Stimulated activated naive B cell treated with anti-CD40 and anti-IgM and Interleukin-4, amounts not matched to agents 10 μg/mL and 1 μg/mL and 100 μg/mL, for 72 hours (primary cell): ENCODE results near the gene TPP2.

ENCODE experiments used
- ATAC-seq, 2 donors: fragments of 150-1000 bp; cut with Tn5 transposase; replicated peaks; 2 replicates each; pipeline ENCODE4 v1.10.0; 2021; ENCODE audit warnings: moderate library complexity in 1 of 2
- DNase-seq: peaks from one replicate; pipeline ENCODE4 v3.0.0; 2021
- H3K27ac Mint-ChIP-seq: one replicate; pipeline ENCODE4 v1.8.0; 2022; ENCODE audit warnings: mild to moderate bottlenecking, mixed read lengths
- H3K27me3 Mint-ChIP-seq, 2 donors: one replicate each; pipeline ENCODE4 v1.8.0; 2022; ENCODE audit warnings: mixed read lengths in 2 of 2
- H3K36me3 Mint-ChIP-seq, 2 donors: one replicate each; pipeline ENCODE4 v1.8.0; 2022; ENCODE audit warnings: mixed read lengths in 2 of 2, mild to moderate bottlenecking in 1 of 2
- H3K4me1 Mint-ChIP-seq, 2 donors: one replicate each; pipeline ENCODE4 v1.8.0; 2022; ENCODE audit warnings: mixed read lengths in 2 of 2, mild to moderate bottlenecking in 1 of 2
- H3K4me3 Mint-ChIP-seq, 2 donors: one replicate each; pipeline ENCODE4 v1.8.0; 2022; ENCODE audit warnings: mild to moderate bottlenecking in 2 of 2, mixed read lengths in 2 of 2, moderate library complexity in 1 of 2
- H3K9me3 Mint-ChIP-seq, 2 donors: one replicate each; pipeline ENCODE4 v1.8.0; 2022; ENCODE audit warnings: mixed read lengths in 2 of 2, mild to moderate bottlenecking in 1 of 2

The TPP2 gene

GRCh38 chr13:102651892-102652291, 55.1 kb downstream of the TPP2 start:
- DNase-seq (no peak), ATAC-seq (no peak)
- no peak overlapping the region for H3K4me3 Mint-ChIP-seq
- no peaks in the 10 kb centered on the region for H3K27me3 Mint-ChIP-seq
- H3K27ac Mint-ChIP-seq, result no peak overlapping the region
- H3K36me3 Mint-ChIP-seq, result peaks cover 10 to 14% of the 10 kb centered on the region in 2 donors
- H3K9me3 Mint-ChIP-seq, result no peaks in the 10 kb centered on the region
- no peaks in the 10 kb centered on the region for H3K4me1 Mint-ChIP-seq

DNA sequence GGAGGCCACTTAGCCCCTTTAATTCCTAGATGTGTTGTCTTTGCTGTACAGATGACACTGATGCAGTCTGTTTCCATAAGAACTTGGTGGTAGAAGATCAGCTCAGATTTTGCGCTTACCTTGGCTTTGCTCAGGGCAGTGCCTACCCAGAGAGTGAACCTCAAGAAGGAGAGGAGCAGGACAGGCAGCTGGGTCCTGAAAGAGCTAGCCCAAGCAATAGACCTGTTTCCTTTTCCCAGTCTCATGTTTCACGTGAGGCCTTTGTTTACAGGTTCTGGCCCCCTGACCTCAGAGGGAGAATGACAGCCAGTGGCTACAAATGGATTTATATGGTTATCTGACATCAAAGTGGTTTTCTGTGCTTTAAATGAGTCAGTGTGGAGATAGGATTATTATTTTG, 58.0 kb downstream of the TPP2 start:
- ATAC-seq, result no peak

GRCh38 chr13:102657630-102658029, 60.8 kb downstream of the TPP2 start:
- DNase-seq, result no peak
- ATAC-seq, result no peak
- peaks cover 6 to 8% of the 10 kb centered on the region in 2 donors for H3K9me3 Mint-ChIP-seq
- no peak overlapping the region for H3K4me3 Mint-ChIP-seq
- no peaks in the 10 kb centered on the region for H3K27me3 Mint-ChIP-seq
- no peak overlapping the region for H3K27ac Mint-ChIP-seq
- H3K36me3 Mint-ChIP-seq, result peaks cover 25 to 41% of the 10 kb centered on the region in 2 donors
- H3K4me1 Mint-ChIP-seq, result no peaks in the 10 kb centered on the region

More for the DNA sequence above, 58.0 kb downstream of the TPP2 start:
- no peak overlapping the region for H3K4me3 Mint-ChIP-seq
- H3K27ac Mint-ChIP-seq, result no peak overlapping the region
- DNase-seq, result no peak
- H3K27me3 Mint-ChIP-seq, result no peaks in the 10 kb centered on the region
- H3K4me1 Mint-ChIP-seq, result no peaks in the 10 kb centered on the region
- peaks cover 6 to 8% of the 10 kb centered on the region in 2 donors for H3K9me3 Mint-ChIP-seq
- peaks cover 16 to 24% of the 10 kb centered on the region in 2 donors for H3K36me3 Mint-ChIP-seq

- no peaks in the 10 kb centered on the region for H3K27me3 Mint-ChIP-seq
- ATAC-seq (no peak), DNase-seq (no peak)
- peaks cover 24 to 39% of the 10 kb centered on the region in 2 donors for H3K36me3 Mint-ChIP-seq
- no peak overlapping the region for H3K27ac Mint-ChIP-seq
- H3K4me1 Mint-ChIP-seq, result no peaks in the 10 kb centered on the region
- H3K9me3 Mint-ChIP-seq, result peaks cover 6 to 8% of the 10 kb centered on the region in 2 donors
- H3K4me3 Mint-ChIP-seq, result no peak overlapping the region
Measured at GRCh38 chr13:102658660-102659059, 61.9 kb downstream of the TPP2 start.

DNA sequence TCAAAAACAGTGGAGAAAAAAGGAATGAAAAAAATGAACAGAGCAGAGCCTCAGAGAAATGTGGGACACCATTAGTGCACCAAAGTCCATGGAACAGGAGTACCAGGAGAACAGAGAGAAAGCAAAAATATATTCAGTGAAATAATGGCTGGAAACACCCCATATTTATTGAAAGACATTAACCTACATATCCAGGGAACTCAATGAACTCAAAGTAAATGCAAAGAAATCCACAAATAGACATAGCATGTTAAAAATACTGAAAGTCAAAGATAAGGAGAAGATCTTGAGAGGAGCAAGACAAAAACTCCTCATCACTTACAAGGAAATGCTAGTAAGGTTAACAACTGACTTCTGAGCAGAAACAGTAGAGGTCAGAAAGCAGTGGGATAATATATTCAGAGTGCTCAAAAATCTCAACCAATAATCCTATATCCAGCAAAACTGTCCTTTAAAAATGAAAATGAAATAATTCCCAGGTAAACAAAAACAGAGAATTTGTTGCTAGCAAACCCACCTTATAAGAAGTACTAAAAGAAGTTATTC, 62.5 kb downstream of the TPP2 start:
- Mint-ChIP-seq H3K9me3 (peaks cover 6 to 8% of the 10 kb centered on the region in 2 donors), H3K4me3 (no peak overlapping the region), H3K36me3 (peaks cover 27 to 44% of the 10 kb centered on the region in 2 donors), H3K27ac (no peak overlapping the region), H3K4me1 (no peaks in the 10 kb centered on the region), H3K27me3 (no peaks in the 10 kb centered on the region)
- no peak for ATAC-seq
- no peak for DNase-seq

DNA sequence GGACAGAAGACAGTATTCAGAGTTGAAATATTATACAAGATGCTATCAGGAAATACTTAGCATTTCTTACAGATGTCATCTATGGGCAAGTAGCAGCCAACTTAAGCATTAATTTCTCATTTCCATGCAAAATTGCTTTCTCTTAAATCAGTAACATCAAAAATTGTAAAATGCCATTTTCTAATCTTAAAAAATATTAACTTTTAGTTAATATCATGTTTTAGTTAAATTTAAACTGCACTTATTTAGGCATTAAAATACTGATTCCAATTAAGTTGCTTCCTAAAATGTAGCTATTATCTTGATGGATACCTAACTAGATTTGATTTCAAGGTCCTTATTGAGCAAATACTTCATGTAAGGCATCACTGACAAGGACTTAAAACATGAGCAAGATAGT, 70.2 kb downstream of the TPP2 start:
- DNase-seq (no peak), ATAC-seq (no peak)
- H3K27ac Mint-ChIP-seq, result no peak overlapping the region
- no peaks in the 10 kb centered on the region for H3K27me3 Mint-ChIP-seq
- no peak overlapping the region for H3K4me3 Mint-ChIP-seq
- peaks cover 5 to 18% of the 10 kb centered on the region in 2 donors for H3K9me3 Mint-ChIP-seq
- H3K36me3 Mint-ChIP-seq, result peaks cover 57 to 68% of the 10 kb centered on the region in 2 donors
- no peaks in the 10 kb centered on the region for H3K4me1 Mint-ChIP-seq

DNA sequence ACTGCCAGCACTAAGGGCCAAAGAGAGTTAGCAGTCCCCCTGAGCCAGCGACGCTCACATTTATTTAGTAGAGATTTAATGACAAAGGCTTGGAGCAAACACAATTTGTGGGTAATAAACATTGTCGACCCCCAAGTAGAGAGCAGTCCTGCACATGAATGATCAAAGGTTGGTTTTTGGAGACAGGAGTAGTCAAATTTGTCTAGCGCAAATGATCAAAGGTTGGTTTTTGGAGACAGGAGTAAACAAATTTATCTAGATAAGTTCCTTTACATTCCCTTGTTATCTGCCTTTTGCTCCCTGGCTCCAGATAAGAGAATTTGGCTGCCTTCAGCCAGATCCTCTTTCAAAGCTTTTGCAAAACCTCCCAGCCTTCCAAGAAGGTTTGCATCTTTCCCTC, 71.1 kb downstream of the TPP2 start:
- Mint-ChIP-seq H3K9me3 (peaks cover 5 to 18% of the 10 kb centered on the region in 2 donors), H3K4me3 (no peak overlapping the region), H3K36me3 (peaks cover 55 to 71% of the 10 kb centered on the region in 2 donors), H3K27me3 (no peaks in the 10 kb centered on the region), H3K4me1 (no peaks in the 10 kb centered on the region), H3K27ac (no peak overlapping the region)
- DNase-seq (no peak), ATAC-seq (no peak)

DNA sequence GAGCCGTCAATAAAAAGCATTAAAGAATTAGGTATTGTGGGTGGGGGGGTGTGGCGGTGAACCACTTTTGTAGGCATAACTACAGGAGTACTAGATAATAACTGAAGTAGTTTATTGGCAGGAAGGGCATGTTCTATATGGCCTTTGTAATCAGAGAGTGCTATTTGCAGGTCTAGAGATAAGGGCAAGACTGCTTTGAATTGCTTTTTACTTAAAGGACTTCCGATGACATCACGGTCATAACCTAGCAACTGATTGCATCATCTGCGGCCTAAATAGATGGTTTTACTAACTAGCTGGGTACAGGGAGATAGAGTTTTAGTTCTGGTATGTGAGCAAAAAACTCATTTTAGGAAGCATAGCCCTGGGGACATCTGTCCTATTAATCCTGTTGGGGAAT, 73.3 kb downstream of the TPP2 start:
- H3K4me3 Mint-ChIP-seq, result no peak overlapping the region
- ATAC-seq, result no peak

GRCh38 chr13:102675115-102675514, 78.3 kb downstream of the TPP2 start:
- DNase-seq, result no peak
- ATAC-seq, result no peak
- H3K4me3 Mint-ChIP-seq, result no peak overlapping the region
- peaks cover 34 to 43% of the 10 kb centered on the region in 2 donors for H3K36me3 Mint-ChIP-seq
- H3K27ac Mint-ChIP-seq, result no peak overlapping the region
- H3K27me3 Mint-ChIP-seq, result no peaks in the 10 kb centered on the region
- no peaks in the 10 kb centered on the region for H3K9me3 Mint-ChIP-seq
- peaks cover under 1 to 2% of the 10 kb centered on the region in 2 donors for H3K4me1 Mint-ChIP-seq

More for the DNA sequence above, 73.3 kb downstream of the TPP2 start:
- H3K9me3 Mint-ChIP-seq, result peaks cover 5 to 18% of the 10 kb centered on the region in 2 donors
- no peak for DNase-seq
- no peak overlapping the region for H3K27ac Mint-ChIP-seq
- peaks cover 52 to 69% of the 10 kb centered on the region in 2 donors for H3K36me3 Mint-ChIP-seq
- no peaks in the 10 kb centered on the region for H3K27me3 Mint-ChIP-seq
- H3K4me1 Mint-ChIP-seq, result no peaks in the 10 kb centered on the region

- H3K9me3 Mint-ChIP-seq, result peaks cover 0 to 2% of the 10 kb centered on the region in 2 donors
- peaks cover 11 to 14% of the 10 kb centered on the region in 2 donors for H3K4me1 Mint-ChIP-seq
- no peak overlapping the region for H3K27ac Mint-ChIP-seq
- H3K27me3 Mint-ChIP-seq, result no peaks in the 10 kb centered on the region
- no peak for ATAC-seq
- peaks cover 25 to 37% of the 10 kb centered on the region in 2 donors for H3K36me3 Mint-ChIP-seq
- no peak overlapping the region for H3K4me3 Mint-ChIP-seq
- DNase-seq, result no peak
Measured at GRCh38 chr13:102677122-102677521, 80.3 kb downstream of the TPP2 start.

DNA sequence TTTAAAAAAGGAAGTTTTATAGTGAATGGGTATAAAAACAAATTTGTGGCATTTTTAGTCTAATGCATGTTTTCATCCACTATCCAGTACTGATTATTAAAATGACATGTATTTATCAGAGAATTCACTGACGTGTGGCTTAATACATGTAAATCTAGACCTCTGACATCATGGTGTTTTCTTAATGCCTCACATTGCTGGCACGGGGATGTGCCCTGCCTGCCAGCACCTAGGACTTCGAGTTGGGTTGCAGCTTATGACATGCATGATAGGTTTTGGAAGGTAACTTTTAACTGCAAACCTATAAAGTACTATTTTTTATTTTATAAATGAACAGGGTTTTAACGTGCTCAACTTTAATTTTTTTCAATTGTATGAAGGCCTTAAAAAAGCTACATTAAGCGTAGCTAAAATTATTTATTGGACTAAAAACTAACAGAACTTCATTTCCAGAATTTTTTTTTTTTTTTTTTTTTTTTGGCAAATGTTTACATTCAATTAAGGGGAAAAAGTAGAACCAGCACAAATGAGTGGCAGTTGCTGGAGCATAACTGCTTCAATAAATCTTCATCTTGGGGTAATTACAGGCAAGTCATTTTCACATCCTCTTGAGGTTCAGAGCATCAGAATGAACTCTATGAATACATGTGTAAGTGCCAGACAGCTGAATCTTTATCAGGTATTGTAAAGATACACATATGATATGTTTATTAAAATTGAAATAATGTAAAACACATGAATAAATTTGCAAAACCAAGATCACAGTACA, 81.7 kb downstream of the TPP2 start:
- ATAC-seq, result peak; percentile 64 to 69
- peaks cover 24 to 33% of the 10 kb centered on the region in 2 donors for H3K36me3 Mint-ChIP-seq
- no peak overlapping the region for H3K27ac Mint-ChIP-seq
- H3K4me1 Mint-ChIP-seq, result peaks cover 15 to 24% of the 10 kb centered on the region in 2 donors
- DNase-seq, result no peak
- peaks cover 0 to 6% of the 10 kb centered on the region in 2 donors for H3K9me3 Mint-ChIP-seq
- no peaks in the 10 kb centered on the region for H3K27me3 Mint-ChIP-seq
- no peak overlapping the region for H3K4me3 Mint-ChIP-seq

DNA sequence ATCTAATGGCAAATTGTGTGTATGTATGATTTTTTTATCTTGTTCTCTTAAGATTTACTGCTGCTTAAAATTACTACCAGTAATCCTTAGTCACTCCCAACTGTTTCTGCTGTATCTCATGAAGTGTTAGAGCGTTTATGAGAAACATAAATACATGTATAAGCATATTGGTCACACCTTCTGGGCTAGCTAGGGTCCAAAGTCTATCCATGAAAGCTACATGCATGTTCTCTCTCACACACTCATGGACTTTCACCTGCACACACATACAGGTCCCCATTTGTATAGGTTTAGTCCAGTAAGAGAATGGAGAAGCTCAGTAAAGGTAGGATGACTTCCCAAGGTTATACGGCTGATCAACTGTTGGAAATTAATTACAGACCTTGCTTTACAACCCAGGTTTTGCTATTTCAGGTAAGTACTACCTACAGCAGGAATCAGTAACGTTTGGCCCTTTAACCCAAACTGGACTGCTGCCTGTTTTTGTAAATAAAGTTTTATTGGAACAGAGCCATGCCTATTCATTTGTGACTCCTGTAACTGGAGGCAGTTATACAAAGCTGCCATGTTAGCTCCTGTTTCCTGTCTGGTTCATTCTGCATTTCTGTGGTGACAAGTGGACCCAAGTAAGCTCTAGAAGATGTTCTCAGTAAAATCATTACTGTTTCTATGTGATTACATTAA, 82.8 kb downstream of the TPP2 start:
- DNase-seq (no peak), ATAC-seq (no peak)
- Mint-ChIP-seq H3K36me3 (peaks cover 23 to 33% of the 10 kb centered on the region in 2 donors), H3K9me3 (peaks cover 0 to 6% of the 10 kb centered on the region in 2 donors), H3K27me3 (no peaks in the 10 kb centered on the region), H3K4me3 (no peak overlapping the region), H3K27ac (no peak overlapping the region), H3K4me1 (peaks cover 15 to 24% of the 10 kb centered on the region in 2 donors)

DNA sequence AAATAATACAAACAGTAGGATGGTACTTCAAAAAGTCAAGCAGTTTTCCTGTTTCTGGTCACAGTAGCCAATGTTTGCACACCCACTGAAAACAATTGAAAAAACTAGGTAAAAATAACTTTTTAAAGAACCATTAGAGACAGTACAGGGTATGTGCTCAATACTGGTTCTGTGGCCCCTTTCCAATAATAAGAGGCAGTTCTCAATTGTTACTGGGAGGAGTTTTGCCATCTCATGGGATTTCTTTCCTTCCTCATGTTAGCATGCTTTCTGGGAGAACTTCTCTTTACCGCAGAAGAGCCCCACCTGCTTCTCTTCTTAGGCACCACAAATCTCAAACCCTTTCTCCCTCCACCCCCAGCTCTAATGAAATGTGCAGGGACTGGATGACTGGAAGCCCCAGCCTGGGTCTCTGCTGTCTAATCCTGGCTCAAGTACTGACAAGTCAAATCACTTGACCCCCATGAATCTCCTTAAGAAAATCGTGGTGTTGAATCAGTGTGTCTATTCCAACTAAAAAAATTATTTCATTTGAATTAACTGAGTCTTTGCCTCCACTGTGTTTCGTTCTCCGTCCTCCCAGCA, 83.4 kb downstream of the TPP2 start:
- H3K27ac Mint-ChIP-seq, result no peak overlapping the region
- ATAC-seq (no peak), DNase-seq (no peak)
- peaks cover 23 to 33% of the 10 kb centered on the region in 2 donors for H3K36me3 Mint-ChIP-seq
- peaks cover 15 to 24% of the 10 kb centered on the region in 2 donors for H3K4me1 Mint-ChIP-seq
- H3K9me3 Mint-ChIP-seq, result peaks cover 0 to 6% of the 10 kb centered on the region in 2 donors
- no peaks in the 10 kb centered on the region for H3K27me3 Mint-ChIP-seq
- H3K4me3 Mint-ChIP-seq, result no peak overlapping the region
